Esophagus (tissue), 2 donors: Measurements from ENCODE around the gene ACE. TPM values are rescaled to one million over a fixed set of nuclear protein-coding genes. Genes with fewer than 3 reads are reported as not detected.

Source experiments
- H3K27ac ChIP-seq, 2 donors: one replicate each; pipeline ENCODE4 v1.5.1; 2013; ENCODE audit warnings: low read depth in 2 of 2, mild to moderate bottlenecking in 2 of 2, inconsistent platforms in 1 of 2, low read length in 1 of 2, moderate library complexity in 1 of 2
- H3K27me3 ChIP-seq, 2 donors: one replicate each; pipeline ENCODE4 v1.6.1; 2013; ENCODE audit warnings: low read length in 2 of 2, control low read depth in 1 of 2, mild to moderate bottlenecking in 1 of 2; ENCODE audit not compliant: insufficient read depth in 2 of 2, control insufficient read depth in 1 of 2
- H3K36me3 ChIP-seq, 2 donors: one replicate each; pipeline ENCODE4 v1.6.1; 2013; ENCODE audit warnings: low read length in 1 of 2; ENCODE audit not compliant: control insufficient read depth in 2 of 2, insufficient read depth in 2 of 2
- H3K4me1 ChIP-seq, 2 donors: one replicate each; pipeline ENCODE4 v1.6.1; 2013; ENCODE audit warnings: low read length in 1 of 2; ENCODE audit not compliant: control insufficient read depth in 2 of 2, insufficient read depth in 2 of 2
- H3K4me3 ChIP-seq, 2 donors: one replicate each; pipeline ENCODE4 v1.5.1; 2013; ENCODE audit warnings: low read length in 2 of 2, mild to moderate bottlenecking in 2 of 2, low read depth in 1 of 2, moderate library complexity in 1 of 2
- H3K9me3 ChIP-seq, 2 donors: one replicate each; pipeline ENCODE4 v1.6.1; 2013; ENCODE audit warnings: mild to moderate bottlenecking in 2 of 2, low read depth in 1 of 2, low read length in 1 of 2, moderate library complexity in 1 of 2; ENCODE audit not compliant: control insufficient read depth in 2 of 2, insufficient read depth in 1 of 2
- WGBS, 2 donors: extraction: QIAGEN DNeasy Blood & Tissue Kit; methylation state at CpG; one replicate each; pipeline ENCODE4 v1.1.7; 2013; 5-methylcytosine and 5-hydroxymethylcytosine counted together
- polyA plus RNA-seq, 2 donors: library from polyadenylated mRNA; stranded (reverse); fragments of 200-250 nt; gene quantifications; one replicate each; pipeline ENCODE4 v1.2.3, GENCODE V29; 2013
- donor health status: healthy with polysubstance abuse.
- donor health status: Bipolar disorder and iron deficiency.

ACE gene
- polyA plus RNA-seq, 2 donors, result 1.2 to 1.9 TPM

- peaks cover 0 to 3% of the 10 kb centered on the region in 2 donors for H3K36me3 ChIP-seq
- no peaks in the 10 kb centered on the region for H3K9me3 ChIP-seq
- no peaks in the 10 kb centered on the region for H3K27me3 ChIP-seq
- no peak overlapping the region for H3K4me3 ChIP-seq
- H3K27ac ChIP-seq, result no peak overlapping the region
- 76 to 83% methylated on average over 11 of the region's 11 CpGs for WGBS, 2 donors
- peaks cover 0 to 8% of the 10 kb centered on the region in 2 donors for H3K4me1 ChIP-seq
Observed at GRCh38 chr17:63442549-63443035, 34.3 kb upstream of the ACE start.

- WGBS, 2 donors, result 84 to 89% methylated on average over 6 of the region's 6 CpGs
- peaks cover 0 to 10% of the 10 kb centered on the region in 2 donors for H3K4me1 ChIP-seq
- no peaks in the 10 kb centered on the region for H3K27me3 ChIP-seq
- H3K27ac ChIP-seq, result no peak overlapping the region
- no peak overlapping the region for H3K4me3 ChIP-seq
- H3K36me3 ChIP-seq, result peaks cover 0 to 3% of the 10 kb centered on the region in 2 donors
- H3K9me3 ChIP-seq, result no peaks in the 10 kb centered on the region
Observed at GRCh38 chr17:63443053-63443452, 33.8 kb upstream of the ACE start.

GRCh38 chr17:63444457-63444856 lies 32.4 kb upstream of the ACE start:
- WGBS, 2 donors, result 76 to 78% methylated on average over 3 of the region's 3 CpGs
- Histone ChIP-seq H3K9me3 (no peaks in the 10 kb centered on the region), H3K27ac (no peak overlapping the region), H3K4me3 (no peak overlapping the region), H3K27me3 (no peaks in the 10 kb centered on the region), H3K4me1 (peaks cover 0 to 10% of the 10 kb centered on the region in 2 donors), H3K36me3 (peaks cover 0 to 3% of the 10 kb centered on the region in 2 donors)

- Histone ChIP-seq H3K9me3 (no peaks in the 10 kb centered on the region), H3K4me1 (peaks cover 0 to 10% of the 10 kb centered on the region in 2 donors), H3K27ac (no peak overlapping the region), H3K27me3 (no peaks in the 10 kb centered on the region), H3K4me3 (peak overlapping the region in 1 of 2 donors; percentile 67), H3K36me3 (peaks cover 0 to 3% of the 10 kb centered on the region in 2 donors)
- WGBS, 2 donors, result 46 to 55% methylated on average over 7 of the region's 7 CpGs
Observed at GRCh38 chr17:63445065-63445464, 31.8 kb upstream of the ACE start.

GRCh38 chr17:63445571-63445953 lies 31.3 kb upstream of the ACE start:
- H3K4me3 ChIP-seq, result peak overlapping the region; percentile 67 to 75
- peaks cover 0 to 3% of the 10 kb centered on the region in 2 donors for H3K36me3 ChIP-seq
- peaks cover 0 to 10% of the 10 kb centered on the region in 2 donors for H3K4me1 ChIP-seq
- peak overlapping the region; percentile 91 to 92 for H3K27ac ChIP-seq
- H3K27me3 ChIP-seq, result no peaks in the 10 kb centered on the region
- no peaks in the 10 kb centered on the region for H3K9me3 ChIP-seq
- WGBS, 2 donors, result 2 to 4% methylated on average over 24 of the region's 24 CpGs

- peaks cover 0 to 3% of the 10 kb centered on the region in 2 donors for H3K36me3 ChIP-seq
- 1% methylated on average over 67 to 99 of the region's 99 CpGs for WGBS, 2 donors
- peak within 1 kb of the TSS; percentile 67 to 75 for H3K4me3 ChIP-seq
- H3K27me3 ChIP-seq, result no peaks in the 10 kb centered on the region
- H3K27ac ChIP-seq, result peak within 1 kb of the TSS; percentile 91 to 92
- H3K9me3 ChIP-seq, result no peaks in the 10 kb centered on the region
- H3K4me1 ChIP-seq, result peaks cover 0 to 10% of the 10 kb centered on the region in 2 donors
Observed at GRCh38 chr17:63445954-63446752, 30.7 kb upstream of the ACE start, which contains the start of gene CYB561. Gene CYB561, minus strand, starts transcription at chr17:63446306. Its CDS starts 8,759 bp downstream, at chr17:63437547.

- no peaks in the 10 kb centered on the region for H3K9me3 ChIP-seq
- 14 to 19% methylated on average over 43 to 44 of the region's 44 CpGs for WGBS, 2 donors
- H3K4me3 ChIP-seq, result peak overlapping the region; percentile 67 to 75
- H3K36me3 ChIP-seq, result no peaks in the 10 kb centered on the region
- peaks cover 0 to 10% of the 10 kb centered on the region in 2 donors for H3K4me1 ChIP-seq
- peak overlapping the region; percentile 91 to 92 for H3K27ac ChIP-seq
- no peaks in the 10 kb centered on the region for H3K27me3 ChIP-seq
Observed at GRCh38 chr17:63446753-63447470, 29.9 kb upstream of the ACE start.

GRCh38 chr17:63447471-63448009 lies 29.3 kb upstream of the ACE start:
- 29 to 33% methylated on average over 12 of the region's 12 CpGs for WGBS, 2 donors
- Histone ChIP-seq H3K9me3 (no peaks in the 10 kb centered on the region), H3K4me3 (peak overlapping the region in 1 of 2 donors; percentile 67), H3K27me3 (no peaks in the 10 kb centered on the region), H3K4me1 (peaks cover 0 to 12% of the 10 kb centered on the region in 2 donors), H3K27ac (peak overlapping the region; percentile 91 to 92), H3K36me3 (no peaks in the 10 kb centered on the region)

- Histone ChIP-seq H3K36me3 (no peaks in the 10 kb centered on the region), H3K4me3 (no peak overlapping the region), H3K27me3 (no peaks in the 10 kb centered on the region), H3K4me1 (peaks cover 0 to 17% of the 10 kb centered on the region in 2 donors), H3K9me3 (no peaks in the 10 kb centered on the region), H3K27ac (no peak overlapping the region)
- 92 to 98% methylated on average over 3 of the region's 3 CpGs for WGBS, 2 donors
Observed at GRCh38 chr17:63448655-63449054, 28.2 kb upstream of the ACE start.
